Heart left ventricle (tissue), 16 donors: ENCODE data around the gene CCDC137. TPM values are rescaled to one million over a fixed set of nuclear protein-coding genes. Genes with fewer than 3 reads are reported as not detected.

Source experiments
- ATAC-seq, 4 donors: fragments of 200-7000 bp; cut with Tn5 transposase; one replicate each; pipeline ENCODE4 v1.9.1; 2020 to 2022; ENCODE audit warnings: moderate library complexity in 4 of 4, mild to moderate bottlenecking in 3 of 4, moderate number of reproducible peaks in 1 of 4
- DNase-seq, 5 donors: peaks; one replicate each; pipeline ENCODE4 v3.0.0-alpha.2; 2020
- H3K27ac ChIP-seq, 12 donors: fragments of 200-600 bp; sonication (generic) in 4 of 12; one replicate each; pipeline versions ENCODE4 v1.5.0 to v1.8.0; 2016 to 2022; ENCODE audit warnings: mild to moderate bottlenecking in 2 of 12
- H3K27me3 ChIP-seq, 9 donors: fragments of 200-600 bp; sonication (generic) in 2 of 9; one replicate each; pipeline versions ENCODE4 v1.5.1 to v1.8.0; 2016 to 2022; ENCODE audit warnings: mild to moderate bottlenecking in 3 of 9
- H3K36me3 ChIP-seq, 9 donors: fragments of 200-600 bp; sonication (generic) in 2 of 9; one replicate each; pipeline versions ENCODE4 v1.5.0 to v1.8.0; 2018 to 2022; ENCODE audit warnings: mild to moderate bottlenecking in 2 of 9
- H3K4me1 ChIP-seq, 12 donors: fragments of 200-600 bp; sonication (generic) in 4 of 12; one replicate each; pipeline versions ENCODE4 v1.5.0 to v1.8.0; 2016 to 2022; ENCODE audit warnings: mild to moderate bottlenecking in 3 of 12
- H3K4me3 ChIP-seq, 12 donors: fragments of 200-600 bp; sonication (generic) in 4 of 12; one replicate each; pipeline versions ENCODE4 v1.5.0 to v1.8.0; 2017 to 2022; ENCODE audit warnings: mild to moderate bottlenecking in 9 of 12, moderate library complexity in 4 of 12
- H3K9me3 ChIP-seq, 12 donors: fragments of 200-600 bp; sonication (generic) in 4 of 12; one replicate each; pipeline versions ENCODE4 v1.5.0 to v1.8.0; 2016 to 2022; ENCODE audit warnings: mild to moderate bottlenecking in 1 of 12
- POLR2A ChIP-seq, 2 donors: fragments of 450-650 bp; IDR thresholded peaks; one replicate each; pipeline ENCODE4 v1.6.1; 2017; ENCODE audit warnings: antibody characterized with exemption in 2 of 2, mild to moderate bottlenecking in 2 of 2, moderate library complexity in 2 of 2
- WGBS, 4 donors: extraction: QIAGEN DNeasy Blood & Tissue Kit in 2 of 4; methylation state at CpG; one replicate each; pipeline versions ENCODE4 v1.1.5 to v1.1.7; 2013 to 2018; 5-methylcytosine and 5-hydroxymethylcytosine counted together
- intact Hi-C, 10 donors: fragments of 100-400 bp; cut with DNase I; formaldehyde crosslinking; loops; one replicate each; pipeline versions ENCODE4 v1.11.1 to v1.14.2; 2022
- polyA plus RNA-seq, 2 donors: library from polyadenylated mRNA; stranded (reverse); fragments of 200-250 nt; gene quantifications; one replicate each; pipeline ENCODE4 v1.2.3, GENCODE V29; 2013
- total RNA-seq, 9 donors: library from RNA; depleted of rRNA in 2 of 9; stranded (reverse); fragments of >200 nt in 2 of 9; fragmentation: NEBNext Ultra II Directional in 3 of 9; extraction: Animal tissue kit (Norgen Biotek cat#: 25700) in 3 of 9; gene quantifications; one replicate each; pipeline versions ENCODE4 v1.1.0 to v1.2.4, GENCODE V29; 2016 to 2023
- TF ChIP-seq, protein P1 (sequence below), 12 donors: fragments of 200-600 bp; sonication (generic) in 4 of 12; IDR thresholded peaks; one replicate each; pipeline versions ENCODE4 v1.5.0 to v1.8.0; 2018 to 2022; ENCODE audit warnings: antibody characterized with exemption in 12 of 12, mild to moderate bottlenecking in 5 of 12
- donor health status: ischemic (EF 13 %, LVEDD 7.1; RV severe dilation, severe dysfunction).
- donor health status: healthy with polysubstance abuse.
- donor health status: DM: no; HTN: yes; CAD: no.
- donor health status: DM: no; HTN: no; CAD: no.
- donor health status: ischemic (EF 25% LVEDD 6.9; RV normal size, moderate dysfunction).
- donor health status: ischemic (EF 25% LVEDD 5.7; RV mildly dilated, moderate dysfunction).
- donor health status: healthy.
- donor health status: DM: yes; HTN: yes; CAD: no.
- donor health status: ischemic (EF 35%, LVEDD 5.7; RV mildly dilated, moderate dysfunction).
- donor health status: nonischemic (EF 11% LVEDD 7.7; RV severe dilation, severe dysfunction).
- donor health status: DM: yes; HTN: yes; CAD: no.
- donor health status: PGD.
- donor health status: ischemic (EF 29% LVEDD 5.4; RV normal size, mild dysfunction).
- donor health status: nonischemic (EF 23%, LVEDD 6.1; RV moderate dilation, normal function).

CCDC137 gene
- total and polyA plus RNA-seq, 11 donors: 3.5 to 20.0 (median 7.8) TPM

DNA sequence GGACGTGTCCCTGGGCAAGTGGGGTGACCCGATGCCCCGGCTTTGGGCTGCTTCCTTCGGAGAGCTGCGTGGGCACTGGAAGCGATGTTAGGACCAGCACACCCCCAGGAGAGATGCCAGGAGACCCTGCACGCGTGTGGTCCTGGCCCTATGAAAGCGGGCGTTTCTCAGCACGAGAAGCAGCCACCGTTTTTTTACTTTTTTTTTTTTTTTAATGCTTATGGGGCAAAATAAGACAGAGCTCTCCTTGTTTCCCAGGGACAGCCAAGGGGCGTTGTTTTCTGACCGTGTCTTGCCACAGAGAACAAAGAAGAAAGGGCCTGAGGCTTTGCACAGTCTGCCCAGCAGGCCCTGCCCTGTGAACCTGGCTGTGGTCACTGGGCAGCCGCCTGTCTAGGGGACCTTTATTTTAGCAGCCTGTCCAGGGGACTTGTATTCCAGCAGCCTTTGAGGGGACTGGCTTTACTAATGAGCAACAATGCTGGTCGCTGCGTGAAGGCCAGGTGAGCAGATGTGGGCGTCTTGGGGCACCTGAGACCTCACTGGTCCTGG, 46.5 kb downstream of the CCDC137 start:
- H3K4me1 ChIP-seq: peaks cover 6 to 35% (median 27%) of the 10 kb centered on the region in 12 donors
- 38 to 46% (median 44%) methylated on average over 18 of the region's 18 CpGs for WGBS, 4 donors
- ATAC-seq (no peak), DNase-seq (no peak)
- intact Hi-C loops: no loop called here
- peaks cover 0 to 5% (median 0%) of the 10 kb centered on the region in 9 donors for H3K36me3 ChIP-seq
- H3K27ac ChIP-seq: peak overlapping the region in 1 of 12 donors; percentile 76
- H3K9me3 ChIP-seq: no peaks in the 10 kb centered on the region
- TF ChIP-seq, protein P1, sequence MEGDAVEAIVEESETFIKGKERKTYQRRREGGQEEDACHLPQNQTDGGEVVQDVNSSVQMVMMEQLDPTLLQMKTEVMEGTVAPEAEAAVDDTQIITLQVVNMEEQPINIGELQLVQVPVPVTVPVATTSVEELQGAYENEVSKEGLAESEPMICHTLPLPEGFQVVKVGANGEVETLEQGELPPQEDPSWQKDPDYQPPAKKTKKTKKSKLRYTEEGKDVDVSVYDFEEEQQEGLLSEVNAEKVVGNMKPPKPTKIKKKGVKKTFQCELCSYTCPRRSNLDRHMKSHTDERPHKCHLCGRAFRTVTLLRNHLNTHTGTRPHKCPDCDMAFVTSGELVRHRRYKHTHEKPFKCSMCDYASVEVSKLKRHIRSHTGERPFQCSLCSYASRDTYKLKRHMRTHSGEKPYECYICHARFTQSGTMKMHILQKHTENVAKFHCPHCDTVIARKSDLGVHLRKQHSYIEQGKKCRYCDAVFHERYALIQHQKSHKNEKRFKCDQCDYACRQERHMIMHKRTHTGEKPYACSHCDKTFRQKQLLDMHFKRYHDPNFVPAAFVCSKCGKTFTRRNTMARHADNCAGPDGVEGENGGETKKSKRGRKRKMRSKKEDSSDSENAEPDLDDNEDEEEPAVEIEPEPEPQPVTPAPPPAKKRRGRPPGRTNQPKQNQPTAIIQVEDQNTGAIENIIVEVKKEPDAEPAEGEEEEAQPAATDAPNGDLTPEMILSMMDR (IDR thresholded peaks at IDR 0.05): no peak
- TF ChIP-seq POLR2A (IDR thresholded peaks at IDR 0.05): no peak
- no peaks in the 10 kb centered on the region for H3K27me3 ChIP-seq
- peak overlapping the region in 11 of 12 donors; percentile 59 to 98 (median 82) for H3K4me3 ChIP-seq

DNA sequence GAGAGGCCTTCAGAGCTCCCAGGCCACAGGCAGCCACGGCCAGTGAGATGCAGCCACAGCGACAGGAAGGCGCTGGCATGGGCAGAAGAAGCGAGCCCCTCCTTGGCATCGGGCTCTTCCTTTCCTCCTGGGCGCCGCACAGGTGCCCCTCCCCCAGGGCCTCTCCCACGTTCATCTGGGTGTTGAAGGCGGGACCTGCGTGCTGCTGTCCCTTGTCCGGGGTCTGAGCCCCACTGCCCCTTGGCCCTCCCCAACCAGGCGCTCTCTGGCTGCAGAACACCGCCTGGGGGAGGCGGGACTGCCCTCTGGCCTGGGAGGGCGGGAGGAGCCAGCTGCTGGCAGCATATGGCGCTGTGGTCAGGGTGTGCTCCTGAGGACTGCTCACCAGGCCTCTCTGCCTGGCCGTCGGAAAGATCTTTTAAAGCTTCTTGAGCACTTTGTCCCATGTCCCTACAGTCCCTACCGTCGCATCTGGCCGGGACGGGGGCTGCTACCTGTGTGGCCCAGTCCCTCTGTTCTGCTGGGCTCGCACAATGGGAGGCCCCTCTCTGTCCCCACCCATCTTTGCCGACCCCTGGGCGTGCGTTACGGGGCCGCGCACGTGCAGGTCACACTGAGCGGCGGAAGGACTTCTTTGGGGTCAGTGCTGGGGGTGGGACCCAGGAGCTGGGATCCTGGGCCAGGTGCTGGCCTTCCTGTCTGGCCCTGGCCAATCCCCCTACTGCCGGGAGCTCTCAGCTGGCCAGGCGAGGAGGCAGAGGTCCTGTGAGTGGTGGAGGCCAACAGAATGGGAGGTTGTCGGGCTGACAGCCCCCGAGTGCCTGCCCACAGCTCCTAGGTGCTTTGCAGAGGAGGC, 47.2 kb downstream of the CCDC137 start:
- H3K36me3 ChIP-seq: no peaks in the 10 kb centered on the region
- H3K27me3 ChIP-seq: no peaks in the 10 kb centered on the region
- H3K4me1 ChIP-seq: peaks cover 6 to 35% (median 27%) of the 10 kb centered on the region in 12 donors
- ATAC-seq (no peak), DNase-seq (no peak)
- H3K4me3 ChIP-seq: peak overlapping the region in 2 of 12 donors; percentile 96 to 98
- 83 to 90% (median 85%) methylated on average over 24 to 36 of the region's 36 CpGs for WGBS, 4 donors
- no peak overlapping the region for H3K27ac ChIP-seq
- H3K9me3 ChIP-seq: no peaks in the 10 kb centered on the region
- intact Hi-C loops: no loop called here
- TF ChIP-seq POLR2A (IDR thresholded peaks at IDR 0.05): no peak
- TF ChIP-seq, protein P1 (IDR thresholded peaks at IDR 0.05): no peak

DNA sequence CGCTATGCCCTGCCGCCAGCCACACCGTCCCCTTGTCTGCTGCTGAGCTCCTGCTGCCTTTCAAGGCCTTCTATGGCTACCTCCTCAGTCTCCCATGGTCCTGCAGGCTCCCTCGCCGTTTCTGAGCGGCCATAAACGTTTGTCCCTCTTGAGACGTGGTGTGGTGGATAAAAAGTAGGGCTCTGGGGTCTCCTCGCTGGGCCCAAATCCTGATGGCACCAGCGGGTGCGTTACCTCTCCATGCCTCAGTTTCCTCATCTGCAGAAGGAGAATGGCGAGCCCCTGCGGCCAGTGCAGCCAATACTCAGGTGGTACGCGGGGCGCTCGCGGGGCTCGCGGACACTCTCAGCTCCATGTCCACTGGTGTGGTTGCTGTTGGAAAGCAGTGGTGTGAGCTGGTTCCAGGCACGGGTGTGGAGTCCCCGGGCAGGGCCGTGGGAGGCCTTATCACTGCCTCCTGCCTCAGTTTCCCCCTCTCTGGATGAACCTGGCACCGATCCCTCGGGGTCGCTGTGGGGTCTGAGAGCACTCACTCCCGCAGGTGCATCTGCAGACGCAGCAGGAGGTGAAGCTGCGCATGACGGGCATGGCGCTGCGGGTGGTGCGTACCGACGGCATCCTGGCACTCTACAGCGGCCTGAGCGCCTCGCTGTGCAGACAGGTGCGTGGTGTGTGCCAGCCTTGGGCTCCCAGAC, 48.0 kb downstream of the CCDC137 start:
- DNase-seq: no peak
- TF ChIP-seq, protein P1 (IDR thresholded peaks at IDR 0.05): no peak
- no peak for TF ChIP-seq POLR2A (IDR thresholded peaks at IDR 0.05)
- Histone ChIP-seq H3K4me3 (no peak overlapping the region), H3K4me1 (peaks cover 6 to 35% (median 27%) of the 10 kb centered on the region in 12 donors), H3K9me3 (no peaks in the 10 kb centered on the region), H3K27ac (no peak overlapping the region), H3K27me3 (no peaks in the 10 kb centered on the region), H3K36me3 (no peaks in the 10 kb centered on the region)
- no peak for ATAC-seq
- intact Hi-C loops: no loop called here
- WGBS, 4 donors: 93 to 97% (median 95%) methylated on average over 37 to 39 of the region's 39 CpGs
